GM04503 (cell line): ENCODE results near the gene SFI1.
"Not testable (repeated sequence)": the region's sequence is repeated elsewhere in the genome, so short reads cannot be mapped to it uniquely, and the experiment has no call there.

Experiments
- DNase-seq: peaks from one replicate; pipeline ENCODE4 v3.0.0-alpha.2; 2012; ENCODE audit warnings: low read depth

The SFI1 gene

GRCh38 chr22:31493355-31493754, 3.0 kb upstream of the SFI1 start:
- not testable (repeated sequence) for DNase-seq

GRCh38 chr22:31495343-31495742, 993 bp upstream of the SFI1 start:
- DNase-seq = no peak

- DNase-seq = no peak
Observed at GRCh38 chr22:31496735-31497146, 405 bp downstream of the SFI1 start.

- DNase-seq = no peak
Observed at GRCh38 chr22:31497148-31497938, 1.0 kb downstream of the SFI1 start.

- no peak for DNase-seq
Observed at GRCh38 chr22:31501738-31502137, 5.4 kb downstream of the SFI1 start.

GRCh38 chr22:31503211-31503964, 7.1 kb downstream of the SFI1 start:
- no peak for DNase-seq

GRCh38 chr22:31504282-31504681, 7.9 kb downstream of the SFI1 start:
- no peak for DNase-seq

- DNase-seq = not testable (repeated sequence)
Observed at GRCh38 chr22:31507517-31507916, 11.2 kb downstream of the SFI1 start.

- DNase-seq = no peak
Observed at GRCh38 chr22:31508536-31508935, 12.2 kb downstream of the SFI1 start.

GRCh38 chr22:31509061-31509762, 12.9 kb downstream of the SFI1 start:
- no peak for DNase-seq

- no peak for DNase-seq
Observed at GRCh38 chr22:31520051-31520450, 23.7 kb downstream of the SFI1 start.

- DNase-seq = not testable (repeated sequence)
Observed at GRCh38 chr22:31524132-31524531, 27.8 kb downstream of the SFI1 start.

GRCh38 chr22:31526270-31526669, 29.9 kb downstream of the SFI1 start:
- no peak for DNase-seq

GRCh38 chr22:31530823-31531195, 34.5 kb downstream of the SFI1 start:
- DNase-seq = no peak

GRCh38 chr22:31532060-31532459, 35.7 kb downstream of the SFI1 start:
- DNase-seq = no peak

GRCh38 chr22:31533374-31533773, 37.0 kb downstream of the SFI1 start:
- no peak for DNase-seq

GRCh38 chr22:31537019-31537535, 40.7 kb downstream of the SFI1 start:
- no peak for DNase-seq

- no peak for DNase-seq
Observed at GRCh38 chr22:31538815-31539214, 42.5 kb downstream of the SFI1 start.

GRCh38 chr22:31540166-31540565, 43.8 kb downstream of the SFI1 start:
- not testable (repeated sequence) for DNase-seq

GRCh38 chr22:31540966-31541365, 44.6 kb downstream of the SFI1 start:
- DNase-seq = no peak

GRCh38 chr22:31544481-31545480, 48.4 kb downstream of the SFI1 start:
- no peak for DNase-seq
